GM06990 (cell line): ENCODE measurements around the gene ZPR1.

Source experiments
- DNase-seq: peaks from one replicate; pipeline ENCODE4 v3.0.0-alpha.2; 2011; ENCODE audit not compliant: insufficient read length; ENCODE audit errors: extremely low read depth
- H3K27me3 ChIP-seq: replicated peaks from 2 replicates; pipeline ENCODE4 v1.6.0; 2011; ENCODE audit warnings: low read length; ENCODE audit not compliant: control insufficient read depth, insufficient read depth
- H3K36me3 ChIP-seq: 2 replicates; pipeline ENCODE4 v1.5.1; 2011; ENCODE audit warnings: low read length; ENCODE audit not compliant: control insufficient read depth, insufficient read depth
- H3K4me3 ChIP-seq: replicated peaks from 2 replicates; pipeline ENCODE4 v1.5.1; 2011; ENCODE audit warnings: low read depth, mild to moderate bottlenecking, control low read depth, low read length
- CTCF ChIP-seq: IDR thresholded peaks from 2 replicates; pipeline ENCODE4 v1.5.1; 2011; ENCODE audit warnings: low read length, control low read depth, mild to moderate bottlenecking, inconsistent platforms; ENCODE audit not compliant: insufficient read depth, poor library complexity, severe bottlenecking

Gene ZPR1

GRCh38 chr11:116814502-116814901 is 26.7 kb upstream of the ZPR1 start:
- no peak for DNase-seq
- H3K4me3 ChIP-seq = no peak overlapping the region

GRCh38 chr11:116813781-116814471 is 26.1 kb upstream of the ZPR1 start:
- TF ChIP-seq CTCF = no peak
- Histone ChIP-seq H3K36me3 (no peaks in the 10 kb centered on the region), H3K27me3 (no peaks in the 10 kb centered on the region; the same call in 1 of the 2 replicates), H3K4me3 (no peak overlapping the region)
- no peak for DNase-seq

More at GRCh38 chr11:116814502-116814901, 26.7 kb upstream of the ZPR1 start:
- H3K36me3 ChIP-seq = no peaks in the 10 kb centered on the region
- no peaks in the 10 kb centered on the region; the same call in 1 of the 2 replicates for H3K27me3 ChIP-seq
- TF ChIP-seq CTCF = no peak

DNA sequence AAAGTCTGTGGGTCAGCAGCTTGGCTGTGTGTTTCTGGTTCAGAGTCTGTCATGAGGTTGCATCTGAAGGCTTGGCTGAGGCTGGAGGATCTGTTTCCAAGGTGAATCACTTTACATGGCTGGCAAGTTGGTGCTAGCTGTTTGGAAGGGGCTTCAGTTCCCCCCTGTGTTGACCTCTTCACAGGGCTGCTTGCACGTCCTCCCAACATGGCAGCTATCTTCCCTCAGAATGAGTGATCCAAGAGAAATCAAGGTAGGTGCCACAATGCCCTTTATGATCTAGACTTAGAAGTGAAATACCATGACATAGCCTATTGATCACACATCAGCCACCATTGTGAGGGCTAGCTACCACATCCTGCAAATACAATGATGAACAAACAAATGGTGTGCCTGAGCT is 25.3 kb upstream of the ZPR1 start:
- TF ChIP-seq CTCF = no peak
- no peak for DNase-seq
- no peaks in the 10 kb centered on the region for H3K36me3 ChIP-seq
- H3K27me3 ChIP-seq = no peaks in the 10 kb centered on the region; the same call in 1 of the 2 replicates
- H3K4me3 ChIP-seq = no peak overlapping the region

GRCh38 chr11:116812109-116812508 is 24.3 kb upstream of the ZPR1 start:
- DNase-seq = no peak
- no peak overlapping the region for H3K4me3 ChIP-seq
- no peak for TF ChIP-seq CTCF
- H3K36me3 ChIP-seq = no peaks in the 10 kb centered on the region
- H3K27me3 ChIP-seq = no peaks in the 10 kb centered on the region; the same call in 1 of the 2 replicates

GRCh38 chr11:116811194-116811593 is 23.4 kb upstream of the ZPR1 start:
- no peak overlapping the region for H3K4me3 ChIP-seq

More at GRCh38 chr11:116811194-116811593, 23.4 kb upstream of the ZPR1 start:
- Histone ChIP-seq H3K27me3 (no peaks in the 10 kb centered on the region; the same call in 1 of the 2 replicates), H3K36me3 (no peaks in the 10 kb centered on the region)
- TF ChIP-seq CTCF = no peak
- DNase-seq = no peak
